Measurements from ENCODE around the gene TWIST1. TPM values are rescaled to one million over a fixed set of nuclear protein-coding genes. Genes with fewer than 3 reads are reported as not detected.
A peak's percentile ranks its signal among the peaks of the same experiment; 100 is the strongest.

The TWIST1 gene
- total and polyA plus RNA-seq, 2 donors from 2014 or later = 1.3 to 1.7 TPM

DNA sequence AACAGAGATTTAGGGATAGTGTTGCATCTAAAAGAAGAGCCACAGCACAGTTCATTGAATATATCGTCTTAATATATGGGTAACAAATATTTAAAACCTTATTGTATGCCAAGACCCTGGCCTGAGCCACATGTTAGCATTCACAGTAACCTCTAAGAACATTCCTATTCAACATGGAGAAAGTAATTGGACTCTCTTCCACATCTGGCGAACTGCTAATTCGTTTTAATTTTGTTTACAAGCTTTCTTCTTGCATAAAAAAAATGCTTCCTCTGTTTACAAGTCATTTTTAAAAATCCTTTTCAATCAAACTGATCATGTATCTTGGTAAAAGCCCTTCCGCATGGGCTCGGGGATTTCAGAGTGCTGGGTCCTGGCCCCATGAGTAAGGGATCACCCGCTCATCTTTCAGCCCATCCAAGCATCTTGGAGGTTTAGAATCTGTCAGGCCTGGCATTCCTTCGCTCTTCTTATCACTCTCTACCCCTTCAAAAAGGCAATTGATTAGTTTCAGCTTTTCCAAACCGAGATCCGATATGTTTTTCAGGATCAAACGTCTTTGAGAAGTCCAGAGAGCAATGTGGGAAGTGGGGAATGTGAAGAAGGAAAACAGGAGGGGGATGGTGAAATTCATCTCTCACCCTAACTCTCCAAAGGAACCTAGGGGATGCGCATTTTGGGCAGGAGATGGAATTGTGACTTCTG, 7.3 kb downstream of the TWIST1 start:
- Histone ChIP-seq H3K36me3 (ENCODE audit: control insufficient read depth in 2 of 3, insufficient read depth in 3 of 3, low read length in 3 of 3) (no peaks in the 10 kb centered on the region), H3K4me3 (ENCODE audit: low read length in 3 of 3) (no peak overlapping the region), H3K9me3 (ENCODE audit: control insufficient read depth in 2 of 3, insufficient read depth in 1 of 3, low read length in 3 of 3) (no peaks in the 10 kb centered on the region), H3K4me1 (ENCODE audit: control insufficient read depth in 2 of 3, insufficient read depth in 2 of 3, low read depth in 1 of 3, low read length in 3 of 3) (peaks cover 0 to 8% (median 0%) of the 10 kb centered on the region in 3 donors), H3K9ac (ENCODE audit: low read length in 3 of 3) (no peak overlapping the region), H3K27ac (ENCODE audit: low read depth in 2 of 2, low read length in 2 of 2) (no peak overlapping the region), H3K27me3 (ENCODE audit: control insufficient read depth, insufficient read depth, low read length) (peaks cover 66% of the 10 kb centered on the region)
- intact Hi-C loops (cut with DNase I) = no loop called here
- no peak for TF ChIP-seq CTCF (IDR thresholded peaks at IDR 0.05; ENCODE audit: borderline replicate concordance, extremely low read depth, insufficient read depth)
- FAIRE-seq = no peak
- DNase-seq = peak in 1 of 5 donors; percentile 20

- no peak for TF ChIP-seq CTCF (IDR thresholded peaks at IDR 0.05; ENCODE audit: borderline replicate concordance, extremely low read depth, insufficient read depth)
- peak in 1 of 5 donors; percentile 21 for DNase-seq
- no peak overlapping the region for H3K9ac ChIP-seq (ENCODE audit: low read length in 3 of 3)
- FAIRE-seq = no peak
- H3K4me3 ChIP-seq (ENCODE audit: low read length in 3 of 3) = no peak overlapping the region
- H3K27me3 ChIP-seq (ENCODE audit: control insufficient read depth, insufficient read depth, low read length) = peaks cover 65% of the 10 kb centered on the region
- intact Hi-C loops (cut with DNase I) = no loop called here
- peaks cover 0 to 8% (median 0%) of the 10 kb centered on the region in 3 donors for H3K4me1 ChIP-seq (ENCODE audit: control insufficient read depth in 2 of 3, insufficient read depth in 2 of 3, low read depth in 1 of 3, low read length in 3 of 3)
- H3K9me3 ChIP-seq (ENCODE audit: control insufficient read depth in 2 of 3, insufficient read depth in 1 of 3, low read length in 3 of 3) = no peaks in the 10 kb centered on the region
- H3K36me3 ChIP-seq (ENCODE audit: control insufficient read depth in 2 of 3, insufficient read depth in 3 of 3, low read length in 3 of 3) = no peaks in the 10 kb centered on the region
- no peak overlapping the region for H3K27ac ChIP-seq (ENCODE audit: low read depth in 2 of 2, low read length in 2 of 2)
Observed at GRCh38 chr7:19109000-19109946, 8.2 kb downstream of the TWIST1 start.

GRCh38 chr7:19107356-19108146, 9.9 kb downstream of the TWIST1 start:
- no peaks in the 10 kb centered on the region for H3K9me3 ChIP-seq (ENCODE audit: control insufficient read depth in 2 of 3, insufficient read depth in 1 of 3, low read length in 3 of 3)
- DNase-seq = peak in 4 of 5 donors; percentile 45 to 87 (median 76)
- peaks cover 0 to 8% (median 0%) of the 10 kb centered on the region in 3 donors for H3K4me1 ChIP-seq (ENCODE audit: control insufficient read depth in 2 of 3, insufficient read depth in 2 of 3, low read depth in 1 of 3, low read length in 3 of 3)
- peaks cover 55% of the 10 kb centered on the region for H3K27me3 ChIP-seq (ENCODE audit: control insufficient read depth, insufficient read depth, low read length)
- intact Hi-C loops (cut with DNase I) = no loop called here
- FAIRE-seq = no peak
- H3K27ac ChIP-seq (ENCODE audit: low read depth in 2 of 2, low read length in 2 of 2) = no peak overlapping the region
- no peak for TF ChIP-seq CTCF (IDR thresholded peaks at IDR 0.05; ENCODE audit: borderline replicate concordance, extremely low read depth, insufficient read depth)
- H3K36me3 ChIP-seq (ENCODE audit: control insufficient read depth in 2 of 3, insufficient read depth in 3 of 3, low read length in 3 of 3) = no peaks in the 10 kb centered on the region
- H3K9ac ChIP-seq (ENCODE audit: low read length in 3 of 3) = peak overlapping the region in 1 of 3 donors; percentile 70
- H3K4me3 ChIP-seq (ENCODE audit: low read length in 3 of 3) = peak overlapping the region; percentile 60 to 73 (median 63)
